Measurements from ENCODE around the gene SERPINA9. TPM values are rescaled to one million over a fixed set of nuclear protein-coding genes. Genes with fewer than 3 reads are reported as not detected.
"Not testable (repeated sequence)": the region's sequence is repeated elsewhere in the genome, so short reads cannot be mapped to it uniquely, and the experiment has no call there.

Gene SERPINA9
- polyA plus RNA-seq (ENCODE audit: insufficient read length) = not detected
- long read RNA-seq, donor 1 = 0 reads
- long read RNA-seq, donor 2 = 0 reads
- long read RNA-seq, donor 3 = 0 reads
- long read RNA-seq, donor 4 = 0 reads
- long read RNA-seq, donor 5 = 0 reads
- long read RNA-seq, donor 6 = 0 reads
- long read RNA-seq, donor 7 = 0 reads
- long read RNA-seq, donor 8 = 0 reads

DNA sequence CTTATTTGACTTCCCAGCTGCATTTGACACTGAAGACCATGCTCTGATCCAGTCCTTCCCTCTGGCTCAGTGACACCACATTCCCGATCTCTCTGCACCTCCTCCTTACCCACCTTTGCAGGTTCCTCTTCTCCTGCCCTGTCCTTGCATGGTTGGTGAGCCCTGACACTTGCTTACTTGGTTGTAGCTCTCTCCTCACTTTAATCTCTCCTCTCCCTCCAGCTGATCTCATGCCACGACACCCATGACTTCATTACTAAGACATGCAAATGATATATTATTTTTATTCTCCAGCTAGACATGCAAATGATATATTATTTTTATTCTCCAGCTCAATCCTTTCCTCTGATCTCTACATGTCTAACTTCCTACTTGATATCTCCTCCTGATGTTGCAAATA lies at the start of gene SERPINA9:
Gene SERPINA9 (minus strand): TSS at position 175 of the 400 bp plus-strand sequence. CDS start 6,357 bp downstream, outside the sequence.
- DNase-seq = no peak

DNA sequence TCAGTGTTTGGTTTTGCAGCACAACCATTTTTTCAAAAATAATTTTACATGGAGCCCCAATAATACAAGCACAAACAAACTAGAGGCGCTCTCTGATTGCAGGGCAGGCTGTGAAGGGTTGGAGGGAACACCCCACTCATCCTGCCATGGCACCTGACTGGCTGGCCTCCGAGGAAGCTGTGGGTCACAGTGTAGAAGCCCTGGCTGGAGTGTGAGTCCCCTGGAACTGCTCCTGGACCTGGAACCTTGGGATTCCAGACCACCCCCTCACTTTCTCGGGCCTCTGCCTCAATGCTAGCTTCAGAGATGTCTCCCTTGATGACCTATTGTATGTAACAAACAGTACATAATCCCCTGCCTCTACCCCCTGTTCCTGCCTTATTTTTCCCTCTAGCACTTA lies 48.1 kb upstream of the SERPINA9 start:
- no peak for DNase-seq

- DNase-seq = no peak
Measured at GRCh38 chr14:94523265-94523664, 47.3 kb upstream of the SERPINA9 start.

GRCh38 chr14:94522115-94522724 lies 46.2 kb upstream of the SERPINA9 start:
- DNase-seq = no peak

- no peak for DNase-seq
Measured at GRCh38 chr14:94521375-94522114, 45.5 kb upstream of the SERPINA9 start.

- DNase-seq = no peak
Measured at GRCh38 chr14:94517641-94518257, 41.8 kb upstream of the SERPINA9 start.

- no peak for DNase-seq
Measured at GRCh38 chr14:94517248-94517640, 41.2 kb upstream of the SERPINA9 start.

DNA sequence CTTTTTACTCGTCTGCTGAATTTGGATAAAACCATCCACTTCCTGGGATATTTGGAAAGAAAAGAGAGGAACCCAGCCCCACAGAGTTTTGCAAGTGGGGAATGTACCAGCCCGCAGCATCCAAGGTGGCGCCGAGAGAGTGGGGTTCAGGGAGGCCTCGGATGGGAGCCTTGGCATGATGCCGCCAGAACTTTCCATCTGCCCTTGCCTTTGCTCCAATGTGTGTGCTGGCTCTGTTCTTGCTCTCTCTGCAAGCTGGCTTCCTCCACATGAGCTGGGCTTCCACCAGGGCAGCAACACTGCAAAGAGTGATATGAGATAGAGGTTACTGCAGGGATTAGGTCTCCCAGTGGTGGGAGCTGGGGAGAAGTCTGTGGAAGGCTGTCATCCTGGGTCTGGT lies 39.9 kb upstream of the SERPINA9 start:
- DNase-seq = no peak

DNA sequence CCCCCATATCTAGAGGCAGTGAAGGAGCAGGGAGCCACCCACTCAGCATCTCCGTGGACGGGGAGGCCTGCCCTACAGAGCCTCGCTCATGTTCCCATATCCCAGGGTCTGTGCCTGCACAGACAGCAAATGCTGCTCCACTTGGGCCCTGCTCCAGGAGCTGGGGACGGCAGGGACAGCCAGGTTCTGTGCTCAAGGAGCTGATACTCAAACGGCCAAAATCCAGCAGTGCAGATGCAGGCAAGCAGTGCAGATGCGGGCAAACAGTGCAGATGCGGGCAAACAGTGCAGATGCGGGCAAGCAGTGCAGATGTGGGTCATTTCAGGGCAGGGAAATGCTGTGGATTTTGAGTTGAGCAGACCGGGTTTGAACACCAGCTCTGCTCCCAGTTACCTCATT lies 39.4 kb upstream of the SERPINA9 start:
- DNase-seq = no peak

DNA sequence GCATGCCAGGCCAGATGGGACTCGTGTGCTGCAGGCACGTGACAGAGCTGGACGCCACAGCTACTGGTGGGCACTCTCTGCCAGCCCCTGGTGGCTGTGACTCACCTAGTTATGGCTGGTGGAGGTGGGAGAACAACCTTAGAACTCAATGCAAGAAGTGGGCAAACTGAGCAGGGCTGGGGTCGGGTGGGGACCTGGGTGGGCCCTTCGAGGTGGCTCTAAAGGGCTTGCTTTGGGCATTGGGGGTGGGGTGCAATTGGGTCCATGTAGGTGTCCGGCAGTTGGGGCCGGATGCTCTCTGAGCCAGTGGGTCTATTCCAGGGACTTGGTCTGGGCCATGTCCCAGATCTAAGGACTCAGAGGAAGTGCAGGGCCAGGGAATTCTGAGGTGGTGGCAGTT lies 38.4 kb upstream of the SERPINA9 start:
- no peak for DNase-seq

- not testable (repeated sequence) for DNase-seq
Measured at GRCh38 chr14:94510481-94510880, 34.5 kb upstream of the SERPINA9 start.

DNA sequence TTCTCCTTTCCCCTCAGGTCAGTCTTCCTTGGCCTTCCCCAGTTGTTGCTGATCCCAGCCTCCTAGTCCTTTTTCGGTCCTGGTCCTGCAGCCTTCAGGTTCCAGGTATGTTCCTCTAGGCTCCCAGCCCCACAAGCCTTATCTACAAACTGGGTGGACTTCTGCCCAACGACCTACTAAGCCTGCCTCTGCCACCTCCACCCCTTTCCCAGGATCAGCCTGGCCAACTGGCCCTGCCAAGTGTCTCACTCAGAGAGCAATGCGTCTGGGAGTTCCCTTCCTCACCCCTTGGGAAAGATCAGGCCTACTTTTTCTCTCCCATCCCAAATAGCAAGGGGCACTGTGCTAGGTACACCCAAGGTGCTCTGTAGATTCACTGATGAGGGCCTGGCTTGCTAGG lies 33.4 kb upstream of the SERPINA9 start, which contains the start of gene SERPINA12:
Gene SERPINA12 (minus strand): TSS at position 114 of the 400 bp plus-strand sequence. CDS start 11,072 bp downstream, outside the sequence.
- no peak for DNase-seq

DNA sequence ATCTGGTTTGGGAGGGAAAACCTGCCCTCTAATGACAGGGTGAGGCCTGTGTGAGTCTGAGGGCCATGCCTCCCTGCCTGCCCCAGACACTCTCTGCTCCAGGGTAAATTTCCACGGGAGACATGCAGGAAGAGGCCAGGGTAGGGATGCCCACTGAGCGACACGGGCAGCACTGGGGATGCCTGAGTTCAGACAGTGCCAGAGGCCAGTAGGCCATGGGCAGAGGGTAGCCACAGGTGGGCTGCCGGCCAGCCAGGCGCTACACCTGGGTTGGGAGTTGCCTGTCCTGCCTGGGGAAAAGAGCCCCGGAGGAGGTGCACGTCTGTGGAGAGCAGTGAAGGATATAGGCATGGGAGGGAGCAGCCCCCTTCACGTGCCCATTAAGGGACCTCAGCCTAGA lies 29.6 kb upstream of the SERPINA9 start:
- no peak for DNase-seq

DNA sequence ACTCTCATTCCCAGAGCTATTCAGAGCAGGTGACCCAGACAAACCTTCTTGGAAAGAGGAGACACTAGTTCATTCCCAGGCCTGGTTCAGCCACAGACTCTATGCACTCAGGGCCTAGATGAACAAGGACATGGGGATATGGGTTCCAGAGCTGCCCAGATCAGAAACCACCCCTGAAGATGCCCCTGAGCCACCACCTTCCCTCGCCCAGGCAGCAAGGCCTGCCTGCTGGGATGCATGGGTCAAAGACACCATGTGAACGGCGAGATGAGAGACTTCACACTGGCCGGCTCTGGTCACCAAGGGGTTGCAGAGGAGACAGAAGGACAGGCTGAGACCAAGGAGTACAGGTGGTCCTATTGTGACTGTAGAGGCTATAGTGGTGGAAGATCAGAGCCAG lies 29.2 kb upstream of the SERPINA9 start:
- DNase-seq = no peak

DNA sequence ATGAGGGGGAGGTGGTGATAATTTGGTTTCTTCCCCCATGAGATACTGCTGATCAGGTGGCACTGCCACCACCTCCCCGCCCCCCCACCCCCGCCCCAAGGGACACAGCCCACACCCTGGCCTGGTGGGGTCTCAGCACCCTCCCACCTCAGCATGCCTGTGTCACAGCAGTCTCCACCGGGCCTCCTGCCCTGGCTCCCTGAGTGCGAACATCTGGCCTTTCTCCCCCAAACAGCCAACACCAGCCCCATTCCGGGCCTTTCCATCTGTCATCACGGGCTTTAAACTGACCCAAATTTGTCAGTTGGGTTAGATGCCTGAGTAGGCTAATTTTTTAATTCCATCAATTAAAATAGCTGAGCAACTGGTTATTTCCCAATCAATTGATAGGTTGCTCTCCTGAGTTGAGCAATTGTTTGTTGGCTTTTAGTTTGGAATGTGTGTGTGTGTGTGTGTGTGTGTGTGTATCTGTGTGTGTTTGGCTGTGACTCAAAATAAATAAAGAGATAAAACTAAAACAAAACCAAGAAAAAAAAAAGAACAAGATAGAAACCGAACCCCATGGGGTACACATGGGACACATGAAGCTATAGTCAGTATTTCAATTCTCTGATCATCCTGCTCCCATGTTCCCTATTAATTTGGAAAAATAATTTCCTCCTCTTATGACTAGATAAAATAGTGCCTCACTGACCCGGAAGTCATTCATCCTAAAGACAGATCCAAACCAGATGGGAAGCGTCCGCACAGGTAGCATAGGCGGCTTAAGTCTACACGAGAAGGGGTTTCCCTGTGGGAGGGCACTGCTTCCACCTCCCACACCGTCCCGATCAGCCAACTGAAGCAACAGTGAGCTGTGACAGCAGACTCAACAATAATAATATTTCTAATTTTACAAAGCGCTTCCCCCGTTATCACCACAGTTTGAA lies 25.9 kb upstream of the SERPINA9 start:
- DNase-seq = no peak

GRCh38 chr14:94500264-94500663 lies 24.3 kb upstream of the SERPINA9 start:
- no peak for DNase-seq

DNA sequence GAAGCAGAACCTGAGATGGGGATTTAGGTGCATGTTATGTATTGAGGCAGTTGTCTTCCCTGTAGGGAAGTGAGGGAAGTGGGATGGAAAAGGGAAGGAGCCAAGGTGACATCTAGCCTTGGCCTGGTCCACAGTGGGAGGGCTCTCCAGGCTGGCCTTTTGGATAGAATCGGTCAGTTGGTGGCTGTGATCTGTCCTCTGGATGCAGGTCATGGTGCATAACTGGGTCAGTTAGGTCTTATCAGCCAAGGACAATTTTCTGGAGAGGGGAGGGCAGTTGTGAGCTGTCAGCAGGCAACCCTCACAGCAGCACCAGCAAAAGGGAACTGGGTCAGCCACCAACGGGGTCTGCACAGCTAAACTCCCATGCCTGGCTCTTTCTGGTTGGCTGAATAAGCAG lies 23.7 kb upstream of the SERPINA9 start:
- no peak for DNase-seq

DNA sequence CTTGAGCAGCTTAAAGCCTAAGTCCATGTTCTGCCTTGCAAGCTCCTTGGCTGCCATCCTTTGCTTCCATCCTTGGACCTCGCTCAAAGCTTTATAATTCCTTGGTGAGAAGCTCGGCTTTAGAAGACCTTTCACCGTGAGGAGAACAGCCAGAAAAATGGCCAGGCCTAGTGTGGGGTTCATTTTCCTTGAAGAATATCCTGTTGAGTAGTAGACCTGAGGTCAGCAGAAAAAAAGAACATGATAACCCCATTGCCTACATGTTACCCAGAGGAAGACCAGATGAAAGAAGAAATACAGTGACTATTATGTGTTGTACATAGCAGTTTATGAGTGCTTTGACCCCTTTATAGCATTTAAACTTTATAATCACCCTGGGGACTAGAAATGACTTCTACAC lies 22.2 kb upstream of the SERPINA9 start:
- DNase-seq = no peak

GRCh38 chr14:94494085-94494484 lies 18.1 kb upstream of the SERPINA9 start:
- DNase-seq = no peak

- DNase-seq = no peak
Measured at GRCh38 chr14:94491511-94491910, 15.5 kb upstream of the SERPINA9 start.

GRCh38 chr14:94489336-94489735 lies 13.3 kb upstream of the SERPINA9 start:
- DNase-seq = no peak

- no peak for DNase-seq
Measured at GRCh38 chr14:94486883-94487282, 10.9 kb upstream of the SERPINA9 start.
